ENCODE measurements around the gene FOXN1.

Gene FOXN1

GRCh38 chr17:28576758-28577465, 70.8 kb downstream of the FOXN1 start, which contains the start of gene ALDOC:
Gene ALDOC, minus strand, starts transcription at chr17:28576895. Its CDS starts 1,363 bp downstream, at chr17:28575532.
- DNase-seq: peak; percentile 96

DNA sequence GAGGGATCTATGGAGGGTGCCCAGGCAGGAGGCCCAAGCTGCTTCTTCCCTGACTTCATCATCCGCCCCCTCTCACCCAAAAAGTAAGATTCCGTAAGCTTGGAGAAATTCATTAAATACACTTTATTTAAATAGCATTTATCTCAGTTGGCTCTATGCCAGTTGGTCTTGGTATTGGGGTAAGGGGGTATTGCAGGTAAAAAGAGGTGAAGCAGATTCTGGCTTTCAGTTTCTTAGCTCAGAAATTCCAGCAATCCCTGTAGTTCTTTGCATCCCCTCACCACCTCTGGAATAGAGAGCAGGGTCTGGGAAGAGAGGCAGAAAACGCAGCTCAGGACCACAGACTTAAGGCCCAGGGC, 71.3 kb downstream of the FOXN1 start:
- DNase-seq: no peak

GRCh38 chr17:28578246-28579195, 72.4 kb downstream of the FOXN1 start:
- no peak for DNase-seq

GRCh38 chr17:28579526-28579925, 73.4 kb downstream of the FOXN1 start:
- no peak for DNase-seq

GRCh38 chr17:28580959-28581358, 74.8 kb downstream of the FOXN1 start:
- no peak for DNase-seq

GRCh38 chr17:28582513-28582912, 76.4 kb downstream of the FOXN1 start:
- no peak for DNase-seq

GRCh38 chr17:28584434-28584833, 78.3 kb downstream of the FOXN1 start:
- no peak for DNase-seq

- DNase-seq: no peak
Observed at GRCh38 chr17:28585851-28586250, 79.7 kb downstream of the FOXN1 start.

Measured in CD4-positive, alpha-beta T cell treated with Interleukin-4 for 4 hours (primary cell).